ENCODE data around the gene MRPS26.

DNA sequence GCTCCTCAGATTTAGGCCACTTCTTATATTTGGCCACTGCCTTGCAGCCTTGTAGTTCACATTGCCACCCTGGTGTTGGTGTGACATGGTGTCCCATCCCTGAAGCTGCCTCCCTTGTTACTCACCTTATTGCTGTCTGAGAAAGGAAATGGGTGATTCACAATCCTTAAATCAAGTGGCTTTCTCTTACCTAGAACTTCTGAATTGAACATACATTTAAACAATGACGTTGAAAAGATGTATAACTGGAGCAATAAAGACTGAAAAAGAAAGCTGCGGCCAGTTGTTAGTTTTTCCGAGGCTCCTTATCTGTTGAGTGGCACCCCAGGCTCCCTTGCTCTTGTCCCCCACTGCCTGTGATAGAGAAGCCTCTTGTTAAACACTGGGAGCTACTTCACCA lies 31.2 kb upstream of the MRPS26 start:
- TF ChIP-seq GATA2 (IDR thresholded peaks at IDR 0.05; ENCODE audit: low read depth, low read length) (no peak), GATA3 (IDR thresholded peaks at IDR 0.05; ENCODE audit: low read depth, low read length) (no peak)

Data from SH-SY5Y (cell line).